C4-2B (cell line): ENCODE data around the gene SLC25A40.
"Not testable (repeated sequence)": the region's sequence is repeated elsewhere in the genome, so short reads cannot be mapped to it uniquely, and the experiment has no call there.

Experiments
- ZFX ChIP-seq: fragments of 450-650 bp; IDR thresholded peaks from 2 replicates; pipeline ENCODE4 v1.6.1; 2017
- TF ChIP-seq, protein P1 (sequence below): fragments of 450-650 bp; conservative IDR thresholded peaks from 2 replicates; pipeline ENCODE4 v1.5.1; 2017; ENCODE audit warnings: mild to moderate bottlenecking

GRCh38 chr7:87825369-87825768, 50.8 kb downstream of the SLC25A40 start:
- TF ChIP-seq, protein P1, sequence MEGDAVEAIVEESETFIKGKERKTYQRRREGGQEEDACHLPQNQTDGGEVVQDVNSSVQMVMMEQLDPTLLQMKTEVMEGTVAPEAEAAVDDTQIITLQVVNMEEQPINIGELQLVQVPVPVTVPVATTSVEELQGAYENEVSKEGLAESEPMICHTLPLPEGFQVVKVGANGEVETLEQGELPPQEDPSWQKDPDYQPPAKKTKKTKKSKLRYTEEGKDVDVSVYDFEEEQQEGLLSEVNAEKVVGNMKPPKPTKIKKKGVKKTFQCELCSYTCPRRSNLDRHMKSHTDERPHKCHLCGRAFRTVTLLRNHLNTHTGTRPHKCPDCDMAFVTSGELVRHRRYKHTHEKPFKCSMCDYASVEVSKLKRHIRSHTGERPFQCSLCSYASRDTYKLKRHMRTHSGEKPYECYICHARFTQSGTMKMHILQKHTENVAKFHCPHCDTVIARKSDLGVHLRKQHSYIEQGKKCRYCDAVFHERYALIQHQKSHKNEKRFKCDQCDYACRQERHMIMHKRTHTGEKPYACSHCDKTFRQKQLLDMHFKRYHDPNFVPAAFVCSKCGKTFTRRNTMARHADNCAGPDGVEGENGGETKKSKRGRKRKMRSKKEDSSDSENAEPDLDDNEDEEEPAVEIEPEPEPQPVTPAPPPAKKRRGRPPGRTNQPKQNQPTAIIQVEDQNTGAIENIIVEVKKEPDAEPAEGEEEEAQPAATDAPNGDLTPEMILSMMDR, result peak; percentile 12; the same call in 1 of the 2 replicates
- not testable (repeated sequence) for TF ChIP-seq ZFX
